Activated CD8-positive, alpha-beta memory T cell treated with anti-CD3 and anti-CD28 coated beads for 36 hours (primary cell): ENCODE data around the gene E2F6. TPM values are rescaled to one million over a fixed set of nuclear protein-coding genes. Genes with fewer than 3 reads are reported as not detected.

Source experiments
- CTCF ChIA-PET: fragments of 350-600 bp; sonication (Branson Sonifier 250); formaldehyde crosslinking; loops from one replicate; lab custom pipeline; 2021; ENCODE audit warnings: antibody characterized with exemption; lab: Charles Lee
- POLR2A ChIA-PET: fragments of 350-600 bp; sonication (Branson Sonifier 250); formaldehyde crosslinking; loops from one replicate; lab custom pipeline; 2021; ENCODE audit warnings: antibody characterized with exemption; lab: Charles Lee
- total RNA-seq, 2 experiments: library from RNA; stranded (reverse); gene quantifications; one replicate each; pipeline ENCODE4 v1.2.3, GENCODE V29; 2021

The E2F6 gene
- total RNA-seq, 2 experiments from 2014 or later = 15.6 to 15.7 TPM

DNA sequence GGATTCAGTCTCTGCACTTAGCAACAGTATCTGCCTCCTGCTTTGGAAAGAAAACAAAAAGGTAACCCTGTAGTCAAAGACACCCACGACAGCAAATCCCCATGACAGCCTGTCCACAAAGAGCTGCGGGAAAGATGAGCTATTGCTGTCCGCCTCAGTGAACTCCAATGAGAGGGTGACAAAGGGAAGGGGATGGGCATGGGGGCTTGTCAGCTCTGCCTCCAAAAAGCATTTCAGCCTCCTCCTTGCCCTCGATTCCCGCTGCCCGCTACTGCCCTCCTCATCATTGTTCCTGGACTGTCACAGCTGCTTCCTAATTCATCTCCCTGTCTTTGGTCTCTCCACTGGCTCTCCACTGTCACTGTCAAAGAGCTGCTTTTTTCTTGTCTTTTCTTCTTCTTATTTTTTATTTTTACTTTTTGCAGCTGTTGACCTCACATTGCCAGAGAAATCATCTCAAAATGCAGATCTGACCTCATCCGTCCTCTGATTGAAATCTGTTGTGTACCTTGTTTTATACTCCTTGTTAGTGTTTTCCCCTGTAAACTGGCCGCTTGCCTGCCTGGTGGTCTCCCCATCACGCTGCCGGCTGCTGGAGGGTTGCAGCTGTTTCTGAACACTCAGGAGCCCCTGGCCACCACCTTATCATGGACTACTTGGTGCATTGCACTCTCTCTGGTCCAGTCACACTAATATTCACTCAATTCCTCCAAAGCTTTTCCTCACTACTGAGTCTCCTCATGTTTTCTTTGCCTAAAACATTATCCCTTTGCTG lies 7.9 kb upstream of the E2F6 start:
- POLR2A ChIA-PET = no interaction called here
- CTCF ChIA-PET = interaction anchor here (0.9 to 2.3 kb wide), 3 partner anchors 24 to 341 kb away, joined by 3 to 15 read pairs (median 4); a partner anchor contains a TSS

GRCh38 chr2:11467749-11468148 lies 1.8 kb upstream of the E2F6 start:
- ChIA-PET CTCF (no interaction called here), POLR2A (interaction anchor here (0.6 kb wide), 1 partner anchor 1088 kb away, joined by 4 read pairs; no protein-coding TSS in a partner anchor)

DNA sequence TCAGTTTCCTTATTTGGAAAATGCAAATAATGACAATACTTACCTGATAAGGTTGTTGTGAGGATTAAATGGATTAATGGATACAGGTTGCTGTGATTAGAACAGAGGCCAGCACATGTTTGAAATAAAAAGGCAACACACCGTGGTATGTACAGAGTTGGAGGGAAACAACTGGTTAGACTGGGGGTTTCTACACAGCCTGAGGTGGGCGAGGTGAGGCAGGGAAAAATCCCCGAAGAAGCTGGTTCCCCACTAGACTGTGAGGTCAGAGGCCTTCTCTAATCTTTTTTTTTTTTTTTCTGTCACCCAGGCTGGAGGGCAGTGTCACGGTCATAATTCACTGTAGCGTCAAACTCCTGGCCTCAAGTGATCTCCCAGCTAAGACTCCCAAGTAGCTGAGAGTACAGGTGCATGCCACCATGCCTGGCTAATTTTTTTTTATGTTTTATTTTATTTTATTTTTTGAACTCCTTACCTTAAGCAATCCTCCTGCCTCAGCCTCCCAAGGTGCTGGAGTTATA lies 1.2 kb upstream of the E2F6 start:
- ChIA-PET POLR2A (interaction anchor here (0.6 kb wide), 1 partner anchor 1087 kb away, joined by 4 read pairs; no protein-coding TSS in a partner anchor), CTCF (interaction anchor here (1.0 to 2.0 kb wide), 4 partner anchors 11 to 334 kb away, joined by 3 to 5 read pairs (median 4); partner anchors contain the start of gene ROCK2)

DNA sequence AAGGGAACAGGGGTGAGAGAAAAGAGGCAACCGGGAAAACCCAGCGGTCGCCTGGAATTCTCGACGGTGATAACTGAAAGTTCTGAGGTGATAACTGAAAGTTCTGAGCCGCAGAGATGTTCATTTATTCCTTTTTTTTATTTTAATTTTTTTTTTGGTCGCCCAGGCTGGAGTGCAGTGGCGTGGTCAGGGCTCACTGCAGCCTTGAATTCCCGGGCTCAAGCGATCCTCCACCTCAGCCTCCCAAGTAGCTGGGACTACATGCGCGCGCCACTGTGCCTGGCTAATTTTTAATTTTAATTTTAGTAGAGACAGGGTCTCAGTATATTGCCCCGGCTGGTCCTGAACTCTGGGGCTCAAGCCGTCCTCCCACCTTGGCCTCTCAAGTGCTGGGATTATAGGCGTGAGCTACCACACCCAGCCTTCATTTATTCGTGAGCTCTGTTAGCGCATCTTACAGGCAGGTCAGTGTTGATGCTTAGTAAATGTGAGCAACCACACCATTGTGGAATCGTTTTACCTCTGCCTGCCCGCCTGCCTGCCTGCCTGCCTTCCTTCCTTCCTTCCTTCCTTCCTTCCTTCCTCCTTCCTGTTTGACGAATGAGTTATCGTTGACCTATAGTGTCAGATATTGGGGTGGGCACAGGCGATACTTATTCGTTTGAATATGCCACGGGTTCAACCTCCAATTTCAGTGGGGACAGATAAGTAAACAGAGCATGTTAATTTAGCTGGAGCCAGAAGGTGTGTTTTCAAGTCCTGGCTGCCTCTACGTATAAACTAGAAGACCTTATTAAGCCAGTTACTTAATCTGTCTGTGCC lies 557 bp upstream of the E2F6 start:
- ChIA-PET CTCF (interaction anchor here (1.0 to 2.0 kb wide), 5 partner anchors 12 to 333 kb away, joined by 3 to 13 read pairs (median 4); partner anchors contain the start of gene ROCK2), POLR2A (no interaction called here)

- ChIA-PET CTCF (interaction anchor here (0.6 to 2.0 kb wide), 7 partner anchors 117 to 630 kb away, joined by 3 to 13 read pairs (median 3); a partner anchor contains a TSS), POLR2A (interaction anchor here (0.6 to 0.9 kb wide), 2 partner anchors 81 to 333 kb away, joined by 3 to 6 read pairs; a partner anchor contains a TSS)
Observed at GRCh38 chr2:11465110-11465484, 864 bp downstream of the E2F6 start.

GRCh38 chr2:11459816-11460215 lies 6.1 kb downstream of the E2F6 start:
- CTCF ChIA-PET = interaction anchor here (0.6 kb wide), 1 partner anchor 19 kb away, joined by 4 read pairs; no protein-coding TSS in a partner anchor
- POLR2A ChIA-PET = no interaction called here

- ChIA-PET POLR2A (no interaction called here), CTCF (interaction anchor here (0.7 kb wide), 1 partner anchor 326 kb away, joined by 3 read pairs; a partner anchor contains a TSS)
Observed at GRCh38 chr2:11458753-11459152, 7.2 kb downstream of the E2F6 start.

DNA sequence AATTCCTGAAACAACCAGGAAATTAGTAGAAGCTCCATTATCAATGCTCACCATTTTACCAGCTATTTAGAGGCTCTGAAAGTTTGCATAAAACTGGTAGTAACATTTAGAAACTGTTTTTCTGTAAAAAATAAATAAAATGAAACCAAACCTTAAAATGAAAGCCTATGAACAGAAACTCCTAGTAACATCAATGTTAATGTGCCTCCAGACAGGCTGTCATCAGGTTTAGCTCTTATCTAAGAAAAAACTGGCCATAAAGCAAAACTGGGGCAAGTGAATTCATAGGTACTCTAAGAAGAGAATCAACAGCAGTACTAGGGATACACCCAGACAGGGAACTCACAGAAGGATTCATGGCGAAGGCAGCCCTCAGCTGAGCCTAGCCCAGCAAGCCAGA lies 8.0 kb downstream of the E2F6 start:
- ChIA-PET CTCF (interaction anchor here (1.5 kb wide), 1 partner anchor 125 kb away, joined by 3 read pairs; no protein-coding TSS in a partner anchor), POLR2A (no interaction called here)

- POLR2A ChIA-PET = no interaction called here
- CTCF ChIA-PET = interaction anchor here (0.8 kb wide), 1 partner anchor 10 kb away, joined by 3 read pairs; no protein-coding TSS in a partner anchor
Observed at GRCh38 chr2:11456251-11456650, 9.7 kb downstream of the E2F6 start.

- POLR2A ChIA-PET = no interaction called here
- CTCF ChIA-PET = no interaction called here
Observed at GRCh38 chr2:11454824-11455223, 11.1 kb downstream of the E2F6 start.

GRCh38 chr2:11450791-11451190 lies 15.2 kb downstream of the E2F6 start:
- ChIA-PET CTCF (interaction anchor here (0.9 to 1.5 kb wide), 3 partner anchors 132 to 318 kb away, joined by 3 to 8 read pairs (median 6); a partner anchor contains a TSS), POLR2A (no interaction called here)

DNA sequence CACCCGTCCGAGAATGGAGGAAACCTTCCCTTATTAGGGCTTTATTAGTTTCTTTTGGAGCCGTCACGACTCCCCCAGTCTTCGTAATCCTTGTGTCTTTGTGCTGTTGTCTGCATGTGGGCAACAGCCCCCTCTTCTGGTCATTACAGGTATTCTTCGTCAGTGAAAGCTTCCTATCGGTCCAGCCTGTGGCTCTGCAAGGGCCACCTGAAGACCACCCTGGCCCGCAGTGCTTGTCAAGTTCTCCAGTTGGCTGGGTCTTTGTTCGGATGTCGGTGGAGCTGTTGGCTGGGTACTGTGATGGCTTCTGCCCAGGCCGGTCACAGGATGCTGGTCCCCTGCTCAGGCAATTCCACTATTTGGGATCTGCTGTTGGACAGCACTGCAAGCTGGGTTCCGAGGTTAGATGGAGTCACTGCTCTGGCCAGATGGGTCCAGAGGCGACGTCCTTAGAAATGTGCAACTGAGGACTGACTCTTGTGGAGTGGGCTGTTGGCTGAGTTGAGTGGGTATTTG lies 19.2 kb downstream of the E2F6 start:
- ChIA-PET POLR2A (no interaction called here), CTCF (interaction anchor here (0.9 to 1.6 kb wide), 4 partner anchors 9 to 315 kb away, joined by 3 to 11 read pairs (median 4); no protein-coding TSS in a partner anchor)

DNA sequence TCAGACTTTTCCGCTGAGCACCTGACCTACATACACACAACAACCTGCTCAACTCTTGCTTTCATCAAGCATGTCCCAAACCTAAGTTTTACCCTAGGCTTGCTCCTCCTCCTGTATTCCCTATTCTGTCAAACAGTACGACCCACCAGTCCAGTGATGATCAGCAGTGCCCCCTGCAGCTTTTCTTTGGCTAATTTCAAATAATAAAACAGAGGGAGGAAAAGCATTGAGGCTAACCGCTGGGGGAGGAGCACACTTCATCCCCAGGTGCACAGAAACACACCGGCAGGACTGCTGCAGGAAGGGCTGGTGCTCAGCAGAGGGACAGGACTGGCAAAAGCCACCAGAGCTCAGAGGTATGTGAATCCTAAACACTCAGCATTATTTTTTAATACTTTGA lies 21.2 kb downstream of the E2F6 start:
- POLR2A ChIA-PET = no interaction called here
- CTCF ChIA-PET = no interaction called here

DNA sequence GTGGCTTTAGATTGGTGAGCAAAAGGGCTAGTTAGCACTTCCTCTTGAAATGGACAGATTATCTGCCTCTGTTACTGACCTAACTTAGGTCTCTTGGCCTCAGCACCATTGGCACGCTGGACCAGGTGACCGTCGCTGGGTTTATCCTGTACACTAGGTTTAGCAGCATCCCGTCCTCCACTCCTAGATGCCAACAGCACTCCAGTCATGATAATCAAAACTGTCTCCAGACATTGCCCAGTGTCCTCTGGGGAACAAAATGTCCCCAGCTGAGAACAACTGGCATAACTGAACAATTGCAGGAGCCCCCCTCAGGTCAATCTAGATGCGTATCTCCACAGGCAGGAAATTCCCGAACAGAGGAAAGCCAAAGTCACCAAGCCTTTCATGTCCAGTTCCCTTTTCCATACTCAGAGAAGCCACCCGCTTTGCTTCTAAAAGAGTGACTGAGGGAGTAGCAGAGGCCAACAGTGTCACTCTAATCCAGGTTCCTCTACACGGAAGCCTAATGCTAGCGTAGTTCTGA lies 27.3 kb downstream of the E2F6 start:
- POLR2A ChIA-PET = interaction anchor here (0.6 kb wide), 1 partner anchor 571 kb away, joined by 4 read pairs; no protein-coding TSS in a partner anchor
- CTCF ChIA-PET = no interaction called here

DNA sequence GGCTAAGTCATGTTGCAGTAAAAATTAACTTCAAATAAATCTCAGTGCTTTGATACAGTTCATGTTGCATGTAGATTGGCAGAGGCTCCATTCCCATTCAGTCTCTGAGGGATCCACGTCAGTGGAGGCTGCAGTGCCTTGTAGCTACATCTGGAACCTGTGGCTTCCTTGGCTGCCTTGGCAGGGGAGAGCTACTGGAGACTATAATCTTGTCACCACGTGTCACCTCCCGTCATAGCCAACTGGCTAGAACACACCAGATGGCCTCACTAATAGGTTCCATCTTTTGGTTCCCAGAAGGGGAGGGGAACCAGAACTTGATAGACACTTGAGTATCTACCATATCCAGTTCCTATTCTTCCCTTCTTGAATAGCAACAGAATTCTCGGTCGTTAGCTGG lies 28.4 kb downstream of the E2F6 start:
- POLR2A ChIA-PET = no interaction called here
- CTCF ChIA-PET = no interaction called here

DNA sequence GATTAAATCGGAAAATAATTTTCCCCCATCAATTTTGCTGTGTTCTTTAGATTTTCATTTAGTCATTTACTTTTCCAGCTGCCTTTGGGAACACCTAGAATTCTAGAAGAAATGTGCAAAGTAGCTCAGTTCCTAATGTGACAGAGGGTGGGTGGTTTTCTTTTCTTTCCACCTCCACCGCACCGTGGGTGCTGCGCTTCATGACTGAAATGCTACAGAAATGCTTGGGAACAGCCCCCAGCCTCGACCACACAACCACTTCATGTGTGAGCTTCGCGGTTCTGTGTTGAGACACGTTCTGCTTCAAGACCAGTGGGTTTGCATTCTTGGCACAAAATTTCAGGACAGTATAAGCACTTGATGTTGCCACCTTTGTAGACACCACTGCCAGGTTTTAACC lies 30.9 kb downstream of the E2F6 start:
- ChIA-PET POLR2A (no interaction called here), CTCF (no interaction called here)

DNA sequence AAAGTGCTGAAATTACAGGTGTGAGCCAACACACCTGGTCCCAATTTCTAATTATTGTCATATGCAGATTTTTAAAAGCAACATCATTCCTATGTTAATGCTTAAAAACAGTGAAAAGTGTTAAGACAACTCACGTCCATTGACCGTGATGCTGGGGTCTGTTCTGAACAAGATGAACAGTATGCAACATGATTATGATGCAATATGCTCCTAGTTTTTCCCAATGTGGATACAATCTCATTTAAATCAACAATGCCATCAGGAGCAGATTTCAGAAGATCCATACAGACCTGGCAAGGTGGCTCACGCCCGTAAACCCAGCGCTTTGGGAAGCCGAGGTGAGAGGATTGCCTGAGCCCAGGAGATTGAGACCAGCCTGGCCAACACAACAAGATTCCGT lies 31.5 kb downstream of the E2F6 start:
- ChIA-PET POLR2A (no interaction called here), CTCF (no interaction called here)

DNA sequence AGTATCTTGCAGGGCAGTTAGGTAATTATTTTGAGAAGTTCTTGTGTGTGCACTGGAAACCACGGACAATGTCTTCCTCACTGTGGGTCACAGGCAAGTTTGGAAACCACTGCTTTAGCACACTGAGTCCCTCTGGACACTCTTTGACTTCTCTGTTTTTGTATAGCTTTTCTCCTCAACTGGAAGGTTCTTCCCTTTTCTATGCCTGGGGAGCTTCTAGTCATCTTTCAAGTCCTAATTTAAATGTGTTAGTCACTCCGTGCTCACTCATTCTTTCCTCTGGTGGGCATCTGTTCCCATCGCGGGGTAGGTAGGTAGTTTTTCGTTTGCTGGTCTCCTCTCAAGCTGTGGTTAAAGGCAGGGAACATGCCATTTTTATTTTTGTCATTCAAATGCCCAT lies 32.1 kb downstream of the E2F6 start:
- ChIA-PET CTCF (no interaction called here), POLR2A (no interaction called here)

DNA sequence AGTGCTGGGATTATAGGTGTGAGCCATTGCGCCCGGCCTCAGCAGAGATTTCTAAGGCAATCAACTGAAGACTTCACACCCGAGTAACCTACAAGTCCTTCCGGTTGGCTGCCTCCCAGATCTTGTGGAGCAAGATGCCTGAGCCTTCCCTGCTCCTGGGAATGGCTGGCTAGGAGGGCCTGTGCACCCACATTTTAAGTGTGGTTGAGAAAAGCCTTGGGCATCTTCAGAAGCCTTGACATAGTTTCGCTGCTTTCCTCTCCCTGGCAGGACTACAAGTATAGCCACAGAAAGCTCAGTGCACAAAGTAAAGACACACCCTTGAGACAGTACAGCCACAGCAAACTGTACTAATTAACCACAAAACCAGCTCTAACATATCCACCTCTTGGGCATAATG lies 35.2 kb downstream of the E2F6 start:
- CTCF ChIA-PET = interaction anchor here (1.0 kb wide), 1 partner anchor 9 kb away, joined by 3 read pairs; no protein-coding TSS in a partner anchor
- POLR2A ChIA-PET = no interaction called here
